K562 (cell line): ENCODE results near the gene ARL8A. TPM values are rescaled to one million over a fixed set of nuclear protein-coding genes. Genes with fewer than 3 reads are reported as not detected.

Experiments
- ATAC-seq: fragments of 200-7000 bp; cut with Tn5 transposase; 3 replicates; pipeline ENCODE4 v1.9.1; 2020; ENCODE audit warnings: moderate library complexity
- BruUV-seq: library from RNA; stranded (reverse); fragments of 400-500 nt; replicated peaks from 2 replicates; lab custom pipeline; 2021; lab: Mats Ljungman, UMichigan
- CTCF ChIA-PET: fragments of 300-600 bp; formaldehyde crosslinking; extraction: SDS; loops from one replicate; lab custom pipeline; 2021; ENCODE audit warnings: low intra/inter-chr PET ratio; lab: Yijun Ruan, JAX
- POLR2A ChIA-PET: fragments of 300-600, 350-650 bp; sonication (Branson Sonifier 250); formaldehyde crosslinking; extraction: SDS; loops from one replicate; lab custom pipeline; 2021; ENCODE audit warnings: antibody characterized with exemption, inconsistent platforms; lab: Yijun Ruan, JAX
- DNase-seq, 4 experiments: peaks; one replicate each; pipeline versions ENCODE4 v3.0.0 to v3.0.0-alpha.2; 2011 to 2018; ENCODE audit warnings: low spot score in 3 of 4, mixed read lengths in 3 of 4; ENCODE audit errors: extremely low read depth in 1 of 4
- FAIRE-seq: peaks from 2 replicates; lab custom pipeline; 2011; peaks lifted over from hg19 to GRCh38; lab: Jason Lieb, UNC
- H2AFZ ChIP-seq: 2 replicates; pipeline ENCODE4 v1.6.0; 2011; ENCODE audit warnings: low read depth, low read length, control low read depth, inconsistent platforms
- H3K27ac ChIP-seq: fragments of 200-600 bp; 3 replicates; pipeline ENCODE4 v1.8.0; 2011; ENCODE audit warnings: low read depth, mild to moderate bottlenecking, control low read depth, inconsistent platforms, low read length, moderate library complexity, mixed read lengths; ENCODE audit errors: extremely low read depth
- H3K27me3 ChIP-seq, 2 experiments: fragments of 300-600 bp in 1 of 2; 2 replicates in 1 of 2; 3 replicates in 1 of 2; pipeline versions ENCODE4 v1.6.0 to v1.8.0; 2011; ENCODE audit warnings: inconsistent platforms in 2 of 2, low read length in 2 of 2, mild to moderate bottlenecking in 1 of 2, mixed read lengths in 1 of 2, moderate library complexity in 1 of 2; ENCODE audit not compliant: control insufficient read depth in 2 of 2, insufficient read depth in 2 of 2
- H3K36me3 ChIP-seq: fragments of 300-600 bp; 3 replicates; pipeline ENCODE4 v1.8.0; 2011; ENCODE audit warnings: mild to moderate bottlenecking, low read length, inconsistent platforms; ENCODE audit not compliant: control insufficient read depth, insufficient read depth
- H3K4me1 ChIP-seq, 2 experiments: fragments of 200-600 bp in 1 of 2; replicated peaks in 1 of 2; 2 replicates in 1 of 2; 3 replicates in 1 of 2; pipeline versions ENCODE4 v1.5.1 to v1.8.0; 2011; ENCODE audit warnings: inconsistent platforms in 2 of 2, low read length in 2 of 2, mild to moderate bottlenecking in 1 of 2, mixed read lengths in 1 of 2, moderate library complexity in 1 of 2; ENCODE audit not compliant: control insufficient read depth in 2 of 2, insufficient read depth in 2 of 2
- H3K4me2 ChIP-seq: 2 replicates; pipeline ENCODE4 v1.6.1; 2011; ENCODE audit warnings: low read length, control low read depth, inconsistent platforms, mixed read lengths; ENCODE audit not compliant: insufficient read depth
- H3K4me3 ChIP-seq: fragments of 200-600 bp; sonication (generic), shearing (Covaris generic); 2 replicates; pipeline ENCODE4 v1.5.1; 2016; ENCODE audit warnings: control low read depth, inconsistent platforms
- H3K79me2 ChIP-seq: fragments of 200-600 bp; 3 replicates; pipeline ENCODE4 v1.8.0; 2011; ENCODE audit warnings: low read length, inconsistent platforms; ENCODE audit not compliant: control insufficient read depth, insufficient read depth
- H3K9ac ChIP-seq, 2 experiments: 2 replicates each; pipeline versions ENCODE4 v1.6.0 to v1.6.1; 2011; ENCODE audit warnings: low read depth in 2 of 2, low read length in 2 of 2, control low read depth in 1 of 2, inconsistent platforms in 1 of 2, mild to moderate bottlenecking in 1 of 2, mixed read lengths in 1 of 2; ENCODE audit not compliant: insufficient read depth in 1 of 2
- H3K9me1 ChIP-seq: one replicate; pipeline ENCODE4 v1.6.0; 2011; ENCODE audit warnings: inconsistent platforms, mild to moderate bottlenecking, low read length, moderate library complexity; ENCODE audit not compliant: control insufficient read depth, insufficient read depth
- H3K9me3 ChIP-seq: replicated peaks from 2 replicates; pipeline ENCODE4 v1.5.1; 2011; ENCODE audit warnings: low read depth, low read length, inconsistent platforms; ENCODE audit not compliant: control insufficient read depth, insufficient read depth
- H4K20me1 ChIP-seq: replicated peaks from 2 replicates; pipeline ENCODE4 v1.6.1; 2011; ENCODE audit warnings: low read length, inconsistent platforms, mixed read lengths; ENCODE audit not compliant: control insufficient read depth, insufficient read depth
- CBFB ChIP-seq: sonication (generic); formaldehyde crosslinking; IDR thresholded peaks from 2 replicates; pipeline ENCODE4 v1.4.0; 2020; ENCODE audit warnings: mild to moderate bottlenecking, missing genetic modification reagents
- ELF4 ChIP-seq: fragments of 450-650 bp; formaldehyde crosslinking; IDR thresholded peaks from 2 replicates; pipeline ENCODE4 v1.4.0; 2022; ENCODE audit warnings: missing genetic modification characterization
- OTX1 ChIP-seq: fragments of 450-650 bp; formaldehyde crosslinking; IDR thresholded peaks from 2 replicates; pipeline ENCODE4 v1.4.0; 2022; ENCODE audit warnings: mild to moderate bottlenecking
- POLR2B ChIP-seq: fragments of 450-650 bp; IDR thresholded peaks from 2 replicates; pipeline ENCODE4 v1.6.1; 2018; ENCODE audit warnings: low read depth; ENCODE audit not compliant: partially characterized antibody
- SUPT5H ChIP-seq: fragments of 450-650 bp; IDR thresholded peaks from 2 replicates; pipeline ENCODE4 v1.6.1; 2016
- XRCC3 ChIP-seq: fragments of 450-650 bp; IDR thresholded peaks from 2 replicates; pipeline ENCODE4 v1.6.1; 2017; ENCODE audit warnings: mild to moderate bottlenecking, moderate library complexity
- ZNF408 ChIP-seq: fragments of 250-450 bp; sonication (Bioruptor Pico); IDR thresholded peaks from 2 replicates; pipeline ENCODE4 v1.4.0; 2020; ENCODE audit warnings: low read depth, mild to moderate bottlenecking, moderate library complexity
- WGBS: fragments of 100-300 bp; shearing (Covaris generic); methylation state at CpG from one replicate; pipeline ENCODE4 v1.1.6; 2016; ENCODE audit warnings: low coverage, mixed read lengths; ENCODE audit not compliant: insufficient coverage; ENCODE audit errors: missing lambda C conversion rate; 5-methylcytosine and 5-hydroxymethylcytosine counted together
- in situ Hi-C: fragments of 300-500 bp; cut with MboI; formaldehyde crosslinking; loops from 4 replicates; pipeline ENCODE4 v1.15.0; 2018; ENCODE audit warnings: inconsistent platforms, mixed read lengths
- intact Hi-C: fragments of 100-400 bp; cut with micrococcal nuclease; formaldehyde crosslinking; loops from 2 replicates; pipeline ENCODE4 v1.14.2; 2022
- polyA plus RNA-seq, 8 experiments: library from polyadenylated mRNA; depleted of rRNA in 4 of 8; stranded (reverse) in 5 of 8; unstranded in 3 of 8; fragments of >200 nt; fragmentation: Nextera tagmentation in 2 of 8; fragmentation: Illumina TruSeq in 1 of 8; extraction: Ambion mirVana in 2 of 8; extraction: Trizol in 1 of 8; gene quantifications; 2 replicates each; pipeline versions ENCODE4 v1.2.1 to v1.2.3, GENCODE V29; 2011 to 2014; ENCODE audit warnings: inconsistent platforms in 1 of 8, missing spikeins in 1 of 8
- total RNA-seq, 7 experiments: library from RNA; depleted of rRNA in 6 of 7; stranded (reverse); fragments of >200 nt in 6 of 7; fragmentation: Illumina TruSeq in 2 of 7; extraction: Trizol in 2 of 7; gene quantifications; 2 replicates each; pipeline versions ENCODE4 v1.2.1 to v1.2.3, GENCODE V29; 2011 to 2021; ENCODE audit warnings: low replicate concordance in 1 of 7
- TF ChIP-seq, protein P1 (sequence below): fragments of 450-650 bp; formaldehyde crosslinking; conservative IDR thresholded peaks from 2 replicates; pipeline ENCODE4 v1.4.0; 2022; ENCODE audit warnings: mild to moderate bottlenecking, missing genetic modification characterization
- TF ChIP-seq, protein P2 (sequence below): fragments of 450-650 bp; formaldehyde crosslinking; IDR thresholded peaks from 2 replicates; pipeline ENCODE4 v1.4.0; 2022; ENCODE audit warnings: missing genetic modification characterization
- TF ChIP-seq, protein P3 (sequence below): fragments of 450-650 bp; formaldehyde crosslinking; IDR thresholded peaks from 2 replicates; pipeline ENCODE4 v1.4.0; 2022; ENCODE audit warnings: missing genetic modification characterization
- TF ChIP-seq, protein P4 (sequence below): fragments of 150-350 bp; conservative IDR thresholded peaks from 2 replicates; pipeline ENCODE4 v1.6.1; 2014; ENCODE audit warnings: low read length
- TF ChIP-seq, protein P5 (sequence below): fragments of 450-650 bp; IDR thresholded peaks from 2 replicates; pipeline ENCODE4 v1.6.1; 2016; ENCODE audit warnings: low read depth, mild to moderate bottlenecking, moderate library complexity

ARL8A gene
- total and polyA plus RNA-seq, 9 of the 15 experiments (the other 6 are each of a cell fraction or from before 2014, with no cell fraction given): 0.17 to 27.3 (median 15.6) TPM

DNA sequence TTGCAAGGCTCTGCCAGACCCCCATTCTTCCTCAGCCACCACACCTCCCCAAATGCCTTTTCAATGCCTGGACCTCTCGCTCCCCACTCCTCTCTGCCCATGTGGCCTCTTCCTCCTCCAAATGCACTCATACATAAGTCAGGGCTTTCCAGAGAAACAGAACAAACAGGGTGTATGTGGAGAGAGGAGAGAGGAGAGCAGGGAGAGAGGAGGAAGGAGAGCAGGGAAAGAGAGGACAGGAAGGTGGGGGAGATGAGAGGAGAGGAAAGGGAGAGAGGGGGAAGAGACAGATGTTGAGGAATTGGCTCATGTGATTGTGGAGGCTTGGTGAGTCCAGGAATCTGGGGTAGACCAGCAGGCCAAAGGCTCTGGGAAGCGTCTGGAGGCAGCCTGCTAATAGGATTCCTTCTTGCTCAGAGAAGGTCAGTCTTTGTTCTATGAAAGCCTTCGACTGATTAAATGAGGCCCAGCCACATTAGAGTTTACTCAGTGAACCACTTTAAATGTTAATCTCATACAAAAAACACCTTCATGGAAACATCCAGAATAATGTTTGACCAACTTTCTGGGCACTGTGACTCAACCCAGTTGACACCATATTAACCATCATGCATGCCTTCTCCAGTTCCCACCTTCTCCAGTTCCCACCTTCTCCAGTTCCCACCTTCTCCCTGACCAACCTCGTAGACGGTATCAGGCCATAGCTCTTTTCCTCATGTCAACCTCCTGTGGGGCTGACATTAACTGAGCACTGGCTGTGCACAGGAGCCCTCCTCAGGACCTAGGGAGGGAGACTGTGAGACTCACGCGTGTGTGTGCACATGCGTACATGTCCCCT lies 37.7 kb upstream of the ARL8A start:
- WGBS: 43% methylated on average over 8 of the region's 8 CpGs
- in situ Hi-C loops (no loop called here), intact Hi-C loops (no loop called here)
- Histone ChIP-seq H3K79me2 (no peaks in the 10 kb centered on the region), H3K9me1 (peaks cover 5% of the 10 kb centered on the region), H3K9ac (peak overlapping the region in 1 of 2 experiments; percentile 78; a peak in 2 of 4 replicates), H4K20me1 (peaks cover 15% of the 10 kb centered on the region), H2AFZ (no peak overlapping the region), H3K27me3 (no peaks in the 10 kb centered on the region; a peak in 1 of 5 replicates), H3K4me3 (no peak overlapping the region), H3K36me3 (0 out of 3 replicates have a peak, but pooled peaks cover 4% of the 10 kb centered on the region), H3K9me3 (no peaks in the 10 kb centered on the region), H3K4me2 (no peak overlapping the region), H3K27ac (no peak overlapping the region), H3K4me1 (peaks cover 0 to 13% of the 10 kb centered on the region in 2 experiments; a peak in 3 of 5 replicates)
- ChIA-PET POLR2A (interaction anchor here (0.6 to 1.1 kb wide), 2 partner anchors 18 to 363 kb away, joined by 3 to 4 read pairs; no protein-coding TSS in a partner anchor), CTCF (no interaction called here)
- no peak for DNase-seq
- ATAC-seq: no peak
- no TSS peak for BruUV-seq
- FAIRE-seq: no peak
- TF ChIP-seq OTX1 (CRISPR knock-in tag) (peak; percentile 81), ZNF408 (no peak), ELF4 (CRISPR knock-in tag) (0 out of 2 replicates have a peak, but pooled peaks have one; percentile 35), SUPT5H (peak; percentile 53), XRCC3 (no peak), CBFB (no peak), POLR2B (peak; percentile 48)
- TF ChIP-seq, protein P1, sequence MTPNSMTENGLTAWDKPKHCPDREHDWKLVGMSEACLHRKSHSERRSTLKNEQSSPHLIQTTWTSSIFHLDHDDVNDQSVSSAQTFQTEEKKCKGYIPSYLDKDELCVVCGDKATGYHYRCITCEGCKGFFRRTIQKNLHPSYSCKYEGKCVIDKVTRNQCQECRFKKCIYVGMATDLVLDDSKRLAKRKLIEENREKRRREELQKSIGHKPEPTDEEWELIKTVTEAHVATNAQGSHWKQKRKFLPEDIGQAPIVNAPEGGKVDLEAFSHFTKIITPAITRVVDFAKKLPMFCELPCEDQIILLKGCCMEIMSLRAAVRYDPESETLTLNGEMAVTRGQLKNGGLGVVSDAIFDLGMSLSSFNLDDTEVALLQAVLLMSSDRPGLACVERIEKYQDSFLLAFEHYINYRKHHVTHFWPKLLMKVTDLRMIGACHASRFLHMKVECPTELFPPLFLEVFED (CRISPR knock-in tag): peak; percentile 73; the same call in 1 of the 2 replicates
- TF ChIP-seq, protein P2, sequence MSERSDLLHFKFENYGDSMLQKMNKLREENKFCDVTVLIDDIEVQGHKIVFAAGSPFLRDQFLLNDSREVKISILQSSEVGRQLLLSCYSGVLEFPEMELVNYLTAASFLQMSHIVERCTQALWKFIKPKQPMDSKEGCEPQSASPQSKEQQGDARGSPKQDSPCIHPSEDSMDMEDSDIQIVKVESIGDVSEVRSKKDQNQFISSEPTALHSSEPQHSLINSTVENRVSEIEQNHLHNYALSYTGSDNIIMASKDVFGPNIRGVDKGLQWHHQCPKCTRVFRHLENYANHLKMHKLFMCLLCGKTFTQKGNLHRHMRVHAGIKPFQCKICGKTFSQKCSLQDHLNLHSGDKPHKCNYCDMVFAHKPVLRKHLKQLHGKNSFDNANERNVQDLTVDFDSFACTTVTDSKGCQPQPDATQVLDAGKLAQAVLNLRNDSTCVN (CRISPR knock-in tag): 0 out of 2 replicates have a peak, but pooled peaks have one; percentile 64
- TF ChIP-seq, protein P3, sequence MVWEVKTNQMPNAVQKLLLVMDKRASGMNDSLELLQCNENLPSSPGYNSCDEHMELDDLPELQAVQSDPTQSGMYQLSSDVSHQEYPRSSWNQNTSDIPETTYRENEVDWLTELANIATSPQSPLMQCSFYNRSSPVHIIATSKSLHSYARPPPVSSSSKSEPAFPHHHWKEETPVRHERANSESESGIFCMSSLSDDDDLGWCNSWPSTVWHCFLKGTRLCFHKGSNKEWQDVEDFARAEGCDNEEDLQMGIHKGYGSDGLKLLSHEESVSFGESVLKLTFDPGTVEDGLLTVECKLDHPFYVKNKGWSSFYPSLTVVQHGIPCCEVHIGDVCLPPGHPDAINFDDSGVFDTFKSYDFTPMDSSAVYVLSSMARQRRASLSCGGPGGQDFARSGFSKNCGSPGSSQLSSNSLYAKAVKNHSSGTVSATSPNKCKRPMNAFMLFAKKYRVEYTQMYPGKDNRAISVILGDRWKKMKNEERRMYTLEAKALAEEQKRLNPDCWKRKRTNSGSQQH: peak; percentile 82; the same call in 1 of the 2 replicates
- TF ChIP-seq, protein P4, sequence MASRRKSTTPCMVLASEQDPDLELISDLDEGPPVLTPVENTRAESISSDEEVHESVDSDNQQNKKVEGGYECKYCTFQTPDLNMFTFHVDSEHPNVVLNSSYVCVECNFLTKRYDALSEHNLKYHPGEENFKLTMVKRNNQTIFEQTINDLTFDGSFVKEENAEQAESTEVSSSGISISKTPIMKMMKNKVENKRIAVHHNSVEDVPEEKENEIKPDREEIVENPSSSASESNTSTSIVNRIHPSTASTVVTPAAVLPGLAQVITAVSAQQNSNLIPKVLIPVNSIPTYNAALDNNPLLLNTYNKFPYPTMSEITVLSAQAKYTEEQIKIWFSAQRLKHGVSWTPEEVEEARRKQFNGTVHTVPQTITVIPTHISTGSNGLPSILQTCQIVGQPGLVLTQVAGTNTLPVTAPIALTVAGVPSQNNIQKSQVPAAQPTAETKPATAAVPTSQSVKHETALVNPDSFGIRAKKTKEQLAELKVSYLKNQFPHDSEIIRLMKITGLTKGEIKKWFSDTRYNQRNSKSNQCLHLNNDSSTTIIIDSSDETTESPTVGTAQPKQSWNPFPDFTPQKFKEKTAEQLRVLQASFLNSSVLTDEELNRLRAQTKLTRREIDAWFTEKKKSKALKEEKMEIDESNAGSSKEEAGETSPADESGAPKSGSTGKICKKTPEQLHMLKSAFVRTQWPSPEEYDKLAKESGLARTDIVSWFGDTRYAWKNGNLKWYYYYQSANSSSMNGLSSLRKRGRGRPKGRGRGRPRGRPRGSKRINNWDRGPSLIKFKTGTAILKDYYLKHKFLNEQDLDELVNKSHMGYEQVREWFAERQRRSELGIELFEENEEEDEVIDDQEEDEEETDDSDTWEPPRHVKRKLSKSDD: no peak
- TF ChIP-seq, protein P5, sequence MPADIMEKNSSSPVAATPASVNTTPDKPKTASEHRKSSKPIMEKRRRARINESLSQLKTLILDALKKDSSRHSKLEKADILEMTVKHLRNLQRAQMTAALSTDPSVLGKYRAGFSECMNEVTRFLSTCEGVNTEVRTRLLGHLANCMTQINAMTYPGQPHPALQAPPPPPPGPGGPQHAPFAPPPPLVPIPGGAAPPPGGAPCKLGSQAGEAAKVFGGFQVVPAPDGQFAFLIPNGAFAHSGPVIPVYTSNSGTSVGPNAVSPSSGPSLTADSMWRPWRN: 0 out of 2 replicates have a peak, but pooled peaks have one; percentile 54
